ENCODE measurements around the gene MOCOS. TPM values are rescaled to one million over a fixed set of nuclear protein-coding genes. Genes with fewer than 3 reads are reported as not detected.

The MOCOS gene
- total RNA-seq, 1 experiment from 2014 or later: 4.2 TPM

GRCh38 chr18:36303211-36303844 lies 116.0 kb downstream of the MOCOS start (continued):
- no peak for TF ChIP-seq ARID4B (CRISPR knock-in tag; IDR thresholded peaks at IDR 0.05; ENCODE audit: borderline replicate concordance)
- TF ChIP-seq IRF2 (CRISPR knock-in tag; IDR thresholded peaks at IDR 0.05; ENCODE audit: borderline replicate concordance, low read depth): no peak

- Mint-ChIP-seq H3K27me3 (ENCODE audit: low read depth) (peaks cover 16% of the 10 kb centered on the region), H3K4me3 (no peak overlapping the region), H3K4me1 (peaks cover 18% of the 10 kb centered on the region), H3K9me3 (no peaks in the 10 kb centered on the region), H3K27ac (no peak overlapping the region), H3K36me3 (no peaks in the 10 kb centered on the region)
- ATAC-seq (no peak), DNase-seq (ENCODE audit: low spot score) (no peak)
- POLR2A ChIA-PET: interaction anchor here (0.6 kb wide), 1 partner anchor 216 kb away, joined by 4 read pairs; no protein-coding TSS in a partner anchor
- no peak for TF ChIP-seq RELA (CRISPR knock-in tag; IDR thresholded peaks at IDR 0.05; ENCODE audit: borderline replicate concordance)
- no peak for TF ChIP-seq USF1 (CRISPR knock-in tag; IDR thresholded peaks at IDR 0.05)
- no peak for TF ChIP-seq NFYB (CRISPR knock-in tag; conservative IDR thresholded peaks at IDR 0.05; ENCODE audit: low read depth)
- TF ChIP-seq JAZF1 (CRISPR knock-in tag; IDR thresholded peaks at IDR 0.05): no peak
- TF ChIP-seq CREM (CRISPR knock-in tag; IDR thresholded peaks at IDR 0.05): no peak
- no peak for TF ChIP-seq KAT7 (CRISPR knock-in tag; IDR thresholded peaks at IDR 0.05; ENCODE audit: borderline replicate concordance)
- no peak for TF ChIP-seq IRF1 (CRISPR knock-in tag; IDR thresholded peaks at IDR 0.05)
- no peak for TF ChIP-seq TEAD1 (CRISPR knock-in tag; IDR thresholded peaks at IDR 0.05)
- TF ChIP-seq USF2 (CRISPR knock-in tag; IDR thresholded peaks at IDR 0.05): no peak
- TF ChIP-seq NR2C2 (CRISPR knock-in tag; IDR thresholded peaks at IDR 0.05): no peak
- TF ChIP-seq NR1H2 (CRISPR knock-in tag; IDR thresholded peaks at IDR 0.05): no peak
- no peak for TF ChIP-seq ATF2 (CRISPR knock-in tag; IDR thresholded peaks at IDR 0.05; ENCODE audit: borderline replicate concordance, low read depth)
- no peak for TF ChIP-seq E2F4 (CRISPR knock-in tag; IDR thresholded peaks at IDR 0.05; ENCODE audit: borderline replicate concordance, low read depth)
- TF ChIP-seq ERG (CRISPR knock-in tag; IDR thresholded peaks at IDR 0.05): no peak
- TF ChIP-seq SMAD3 (CRISPR knock-in tag; IDR thresholded peaks at IDR 0.05; ENCODE audit: borderline replicate concordance): no peak
- no peak for TF ChIP-seq ARID4B (CRISPR knock-in tag; IDR thresholded peaks at IDR 0.05; ENCODE audit: borderline replicate concordance)
- TF ChIP-seq ETV6 (CRISPR knock-in tag; IDR thresholded peaks at IDR 0.05): no peak
- no peak for TF ChIP-seq ZNF263 (CRISPR knock-in tag; IDR thresholded peaks at IDR 0.05; ENCODE audit: low read depth)
- CTCF ChIA-PET: interaction anchor here (0.8 to 1.3 kb wide), 5 partner anchors 20 to 383 kb away, joined by 3 to 5 read pairs (median 3); no protein-coding TSS in a partner anchor
Measured at GRCh38 chr18:36304723-36305122, 117.4 kb downstream of the MOCOS start.
